HepG2 (cell line): ENCODE data around the gene PRKAR1B. TPM values are rescaled to one million over a fixed set of nuclear protein-coding genes. Genes with fewer than 3 reads are reported as not detected.

ENCODE experiments used
- ATAC-seq: fragments of 200-7000 bp; cut with Tn5 transposase; 3 replicates; pipeline ENCODE4 v1.9.1; 2020; ENCODE audit warnings: mild to moderate bottlenecking, moderate library complexity
- BruUV-seq: library from RNA; stranded (reverse); fragments of 400-500 nt; replicated peaks from 2 replicates; lab custom pipeline; 2021; lab: Mats Ljungman, UMichigan
- CTCF ChIA-PET: fragments of 300-600 bp; formaldehyde crosslinking; extraction: SDS; loops from one replicate; lab custom pipeline; 2021; ENCODE audit warnings: low total read pairs, inconsistent platforms, low intra/inter-chr PET ratio; lab: Yijun Ruan, JAX
- POLR2A ChIA-PET: fragments of 350-600 bp; sonication (Branson Sonifier 250); formaldehyde crosslinking; loops from one replicate; lab custom pipeline; 2020; ENCODE audit warnings: antibody characterized with exemption, inconsistent platforms; lab: Yijun Ruan, JAX
- DNase-seq: peaks from one replicate; pipeline ENCODE4 v3.0.0-alpha.2; 2015; ENCODE audit warnings: low spot score
- FAIRE-seq: peaks from 3 replicates; lab custom pipeline; 2011; peaks lifted over from hg19 to GRCh38; lab: Jason Lieb, UNC
- H2AFZ ChIP-seq: one replicate; pipeline ENCODE4 v1.6.1; 2011; ENCODE audit warnings: low read length, inconsistent platforms
- H3K27ac ChIP-seq: fragments of 300-600 bp; 3 replicates; pipeline ENCODE4 v1.8.0; 2011; ENCODE audit warnings: mixed run types, mild to moderate bottlenecking, mixed read lengths, low read length, inconsistent platforms; ENCODE audit not compliant: insufficient read depth; ENCODE audit errors: extremely low read length
- H3K27me3 ChIP-seq, 2 experiments: fragments of 200-600 bp in 1 of 2; 2 replicates in 1 of 2; 3 replicates in 1 of 2; pipeline versions ENCODE4 v1.6.0 to v1.8.0; 2011; ENCODE audit warnings: low read length in 2 of 2, mild to moderate bottlenecking in 2 of 2, moderate library complexity in 2 of 2, inconsistent platforms in 1 of 2; ENCODE audit not compliant: insufficient read depth in 2 of 2, control insufficient read depth in 1 of 2
- H3K36me3 ChIP-seq, 2 experiments: fragments of 200-600 bp in 1 of 2; replicated peaks in 1 of 2; 2 replicates in 1 of 2; 3 replicates in 1 of 2; pipeline versions ENCODE4 v1.5.1 to v1.8.0; 2011; ENCODE audit warnings: low read length in 2 of 2, inconsistent platforms in 1 of 2; ENCODE audit not compliant: insufficient read depth in 2 of 2, control insufficient read depth in 1 of 2
- H3K4me1 ChIP-seq: 2 replicates; pipeline ENCODE4 v1.5.1; 2012; ENCODE audit warnings: low read length, inconsistent platforms; ENCODE audit not compliant: insufficient read depth
- H3K4me2 ChIP-seq: 2 replicates; pipeline ENCODE4 v1.6.0; 2011; ENCODE audit warnings: low read depth, low read length, inconsistent platforms
- H3K4me3 ChIP-seq, 3 experiments: fragments of 200-600 bp in 1 of 3; sonication (generic), shearing (Covaris generic) in 1 of 3; replicated peaks in 1 of 3; 2 replicates each; pipeline ENCODE4 v1.5.1; 2011 to 2016; ENCODE audit warnings: low read length in 3 of 3, inconsistent platforms in 2 of 3, low read depth in 2 of 3, mild to moderate bottlenecking in 2 of 3, control low read depth in 1 of 3, mixed read lengths in 1 of 3; ENCODE audit not compliant: insufficient read depth in 1 of 3
- H3K79me2 ChIP-seq: one replicate; pipeline ENCODE4 v1.6.1; 2011; ENCODE audit warnings: low read length, inconsistent platforms; ENCODE audit not compliant: insufficient read depth
- H3K9ac ChIP-seq: 2 replicates; pipeline ENCODE4 v1.6.0; 2011; ENCODE audit warnings: mild to moderate bottlenecking, low read depth, low read length, inconsistent platforms; ENCODE audit not compliant: insufficient read depth
- H3K9me3 ChIP-seq: 2 replicates; pipeline ENCODE4 v1.5.1; 2012; ENCODE audit warnings: mild to moderate bottlenecking, low read length
- H4K20me1 ChIP-seq: 2 replicates; pipeline ENCODE4 v1.6.0; 2011; ENCODE audit warnings: inconsistent platforms, mild to moderate bottlenecking, low read length, moderate library complexity; ENCODE audit not compliant: insufficient read depth
- EZH2 ChIP-seq: conservative IDR thresholded peaks from 2 replicates; pipeline ENCODE4 v1.6.1; 2012; ENCODE audit warnings: mild to moderate bottlenecking, low read depth, low read length, moderate library complexity
- HCFC1 ChIP-seq: fragments of 150-350 bp; IDR thresholded peaks from 2 replicates; pipeline ENCODE4 v1.6.1; 2014; ENCODE audit warnings: low read depth, low read length
- HNF4G ChIP-seq, 2 experiments: sonication (generic) in 1 of 2; formaldehyde crosslinking in 1 of 2; IDR thresholded peaks; 2 replicates each; pipeline versions ENCODE4 v1.4.0 to v1.6.1; 2011 to 2020; ENCODE audit warnings: borderline replicate concordance in 2 of 2, low read depth in 2 of 2, mild to moderate bottlenecking in 2 of 2, low read length in 1 of 2, missing genetic modification reagents in 1 of 2, moderate library complexity in 1 of 2
- HNRNPK ChIP-seq: fragments of 200-400 bp; formaldehyde crosslinking; IDR thresholded peaks from 2 replicates; pipeline ENCODE4 v1.6.1; 2018; ENCODE audit warnings: low read length, low read depth, moderate library complexity, mild to moderate bottlenecking; ENCODE audit not compliant: poor library complexity, severe bottlenecking
- HOXA7 ChIP-seq: sonication (generic); formaldehyde crosslinking; IDR thresholded peaks from 2 replicates; pipeline ENCODE4 v1.8.1; 2022; ENCODE audit warnings: mild to moderate bottlenecking, missing genetic modification reagents, moderate library complexity
- KLF15 ChIP-seq: sonication (generic); formaldehyde crosslinking; IDR thresholded peaks from 2 replicates; pipeline ENCODE4 v1.8.1; 2023; ENCODE audit warnings: borderline replicate concordance, mild to moderate bottlenecking, inconsistent platforms, missing genetic modification reagents, mixed read lengths
- MTF2 ChIP-seq: sonication (generic); formaldehyde crosslinking; IDR thresholded peaks from 2 replicates; pipeline ENCODE4 v1.5.0; 2020; ENCODE audit warnings: missing genetic modification reagents, borderline replicate concordance
- RBM22 ChIP-seq: fragments of 200-400 bp; formaldehyde crosslinking; optimal IDR thresholded peaks from 2 replicates; pipeline ENCODE3; 2017; ENCODE audit warnings: mild to moderate bottlenecking, low read length, moderate library complexity
- WIZ ChIP-seq: sonication (generic); formaldehyde crosslinking; IDR thresholded peaks from 2 replicates; pipeline ENCODE4 v1.5.1; 2020; ENCODE audit warnings: mild to moderate bottlenecking, missing genetic modification reagents
- ZNF232 ChIP-seq: sonication (generic); formaldehyde crosslinking; IDR thresholded peaks from 2 replicates; pipeline ENCODE4 v1.4.0; 2020; ENCODE audit warnings: missing genetic modification reagents, borderline replicate concordance
- ZNF451 ChIP-seq: sonication (generic); formaldehyde crosslinking; IDR thresholded peaks from 2 replicates; pipeline ENCODE4 v1.5.0; 2020; ENCODE audit warnings: mild to moderate bottlenecking, missing genetic modification reagents
- ZNF879 ChIP-seq: sonication (generic); formaldehyde crosslinking; IDR thresholded peaks from 2 replicates; pipeline ENCODE4 v1.8.1; 2023; ENCODE audit warnings: missing genetic modification reagents
- ZSCAN20 ChIP-seq: sonication (generic); formaldehyde crosslinking; IDR thresholded peaks from 2 replicates; pipeline ENCODE4 v1.4.0; 2020; ENCODE audit warnings: missing genetic modification reagents, mild to moderate bottlenecking, borderline replicate concordance
- WGBS: methylation state at CpG from one replicate; pipeline ENCODE4 v1.1.6; 2017; ENCODE audit warnings: low lambda C conversion rate; 5-methylcytosine and 5-hydroxymethylcytosine counted together
- in situ Hi-C: cut with HindIII; loops from 2 replicates; pipeline ENCODE4 v1.10.0; 2017; ENCODE audit warnings: low pct_unique_long_range_greater_than_20kb; ENCODE audit not compliant: extremely low pct_ligation_motif_present
- intact Hi-C: fragments of 100-400 bp; cut with micrococcal nuclease; formaldehyde crosslinking; loops from one replicate; pipeline ENCODE4 v1.10.0; 2022; ENCODE audit not compliant: unreplicated experiment
- polyA plus RNA-seq, 8 experiments: library from polyadenylated mRNA; depleted of rRNA in 3 of 8; stranded (reverse) in 7 of 8; unstranded in 1 of 8; fragments of >200 nt; fragmentation: Illumina TruSeq in 4 of 8; extraction: Trizol in 4 of 8; gene quantifications; 2 replicates each; pipeline versions ENCODE4 v1.2.1 to v1.2.3, GENCODE V29; 2011 to 2016; ENCODE audit warnings: low read depth in 4 of 8, missing spikeins in 1 of 8, mixed read lengths in 1 of 8; ENCODE audit not compliant: insufficient read depth in 1 of 8
- total RNA-seq, 5 experiments: library from RNA; depleted of rRNA; stranded (reverse); fragments of >200 nt; fragmentation: Illumina TruSeq; extraction: Trizol; gene quantifications; 2 replicates each; pipeline ENCODE4 v1.2.3, GENCODE V29; 2016; ENCODE audit warnings: low read depth in 1 of 5

Gene PRKAR1B
- total and polyA plus RNA-seq, 2 of the 13 experiments (the other 11 are each of a cell fraction or from before 2014, with no cell fraction given) = 7.9 to 28.2 TPM

GRCh38 chr7:517774-518629 is 209.1 kb downstream of the PRKAR1B start:
- FAIRE-seq = no peak
- 2% methylated on average over 26 of the region's 70 CpGs for WGBS

More at GRCh38 chr7:517774-518629, 209.1 kb downstream of the PRKAR1B start:
- H3K9ac ChIP-seq = peak overlapping the region; percentile 43; the same call in 1 of the 2 replicates
- peak overlapping the region; percentile 69 for H3K4me2 ChIP-seq
- H3K36me3 ChIP-seq = no peaks in the 10 kb centered on the region
- peaks cover 2% of the 10 kb centered on the region for H3K79me2 ChIP-seq
- no peak for DNase-seq
- CTCF ChIA-PET = no interaction called here
- peaks cover 2% of the 10 kb centered on the region; the same call in 1 of the 2 replicates for H3K4me1 ChIP-seq
- TF ChIP-seq HOXA7 (no peak), WIZ (CRISPR knock-in tag) (no peak), ZSCAN20 (CRISPR knock-in tag) (no peak), ZNF232 (no peak), ZNF451 (CRISPR knock-in tag) (no peak), KLF15 (CRISPR knock-in tag) (no peak), HCFC1 (no peak), HNRNPK (peak; percentile 87), HNF4G (IDR thresholded peaks at IDR 0.05; ENCODE audit: borderline replicate concordance, low read depth, low read length) (no peak), HNF4G (CRISPR knock-in tag; IDR thresholded peaks at IDR 0.05; ENCODE audit: borderline replicate concordance, low read depth) (no peak), EZH2 (peak; percentile 62), RBM22 (no peak), ZNF879 (CRISPR knock-in tag) (no peak), MTF2 (peak; percentile 9; the same call in 1 of the 2 replicates)
- POLR2A ChIA-PET = interaction anchor here (0.9 to 1.4 kb wide), 2 partner anchors 15 to 145 kb away, joined by 3 to 5 read pairs; no protein-coding TSS in a partner anchor
- H3K27ac ChIP-seq = no peak overlapping the region
- in situ Hi-C loops = no loop called here
- intact Hi-C loops = loop anchor here (5.0 kb wide), 1 partner anchor 186 kb away; no protein-coding TSS in a partner anchor
- H3K27me3 ChIP-seq = peaks cover 14 to 50% of the 10 kb centered on the region in 2 experiments; a peak in 4 of 5 replicates
- BruUV-seq = no TSS peak
- ATAC-seq = 0 out of 3 replicates have a peak, but pooled peaks have one; percentile 4
- no peaks in the 10 kb centered on the region for H3K9me3 ChIP-seq
- no peaks in the 10 kb centered on the region for H4K20me1 ChIP-seq
- no peak overlapping the region for H2AFZ ChIP-seq
- H3K4me3 ChIP-seq = peak overlapping the region; percentile 52 to 71 (median 59); a peak in 4 of 6 replicates
